Activated CD4-positive, alpha-beta T cell treated with anti-CD3 and anti-CD28 coated beads for 24 hours (primary cell): ENCODE measurements around the gene UBAP2.
"Not testable (repeated sequence)": the region's sequence is repeated elsewhere in the genome, so short reads cannot be mapped to it uniquely, and the experiment has no call there.

Experiments
- DNase-seq, 2 donors: peaks; one replicate each; pipeline ENCODE4 v3.0.0-alpha.2; 2020; ENCODE audit warnings: low read depth in 2 of 2

Gene UBAP2

GRCh38 chr9:34047864-34048726 is 592 bp downstream of the UBAP2 start:
- peak; percentile 49 to 50 for DNase-seq

- DNase-seq: no peak
These were observed 1.8 kb downstream of the UBAP2 start for GRCh38 chr9:34046784-34047379.

GRCh38 chr9:34045903-34046302 is 2.8 kb downstream of the UBAP2 start:
- no peak for DNase-seq

- not testable (repeated sequence) for DNase-seq
These were observed 6.6 kb downstream of the UBAP2 start for GRCh38 chr9:34042074-34042473.

GRCh38 chr9:34038851-34039250 is 9.8 kb downstream of the UBAP2 start:
- DNase-seq: not testable (repeated sequence)

GRCh38 chr9:34037626-34038025 is 11.1 kb downstream of the UBAP2 start:
- no peak for DNase-seq

GRCh38 chr9:34036625-34037024 is 12.1 kb downstream of the UBAP2 start:
- DNase-seq: no peak

- DNase-seq: no peak
These were observed 13.0 kb downstream of the UBAP2 start for GRCh38 chr9:34035656-34036055.

GRCh38 chr9:34034698-34035065 is 14.0 kb downstream of the UBAP2 start:
- no peak for DNase-seq

- no peak for DNase-seq
These were observed 16.1 kb downstream of the UBAP2 start for GRCh38 chr9:34032631-34033030.

GRCh38 chr9:34027845-34028574 is 20.7 kb downstream of the UBAP2 start:
- DNase-seq: no peak

GRCh38 chr9:34025811-34026210 is 22.9 kb downstream of the UBAP2 start:
- DNase-seq: no peak

- DNase-seq: no peak
These were observed 23.6 kb downstream of the UBAP2 start for GRCh38 chr9:34025062-34025461.

GRCh38 chr9:34024476-34024875 is 24.2 kb downstream of the UBAP2 start:
- DNase-seq: not testable (repeated sequence)

GRCh38 chr9:34016149-34016548 is 32.5 kb downstream of the UBAP2 start:
- no peak for DNase-seq

GRCh38 chr9:34010979-34011378 is 37.7 kb downstream of the UBAP2 start:
- DNase-seq: no peak

GRCh38 chr9:34001951-34002350 is 46.7 kb downstream of the UBAP2 start:
- DNase-seq: no peak

- DNase-seq: no peak
These were observed 47.4 kb downstream of the UBAP2 start for GRCh38 chr9:34001298-34001697.

GRCh38 chr9:33995449-33995848 is 53.2 kb downstream of the UBAP2 start:
- no peak for DNase-seq

GRCh38 chr9:33993104-33993503 is 55.6 kb downstream of the UBAP2 start:
- DNase-seq: no peak

GRCh38 chr9:33992632-33993031 is 56.1 kb downstream of the UBAP2 start:
- DNase-seq: no peak

GRCh38 chr9:33988219-33988890 is 60.3 kb downstream of the UBAP2 start:
- peak in 1 of 2 donors; percentile 12 for DNase-seq
